PC-3 (cell line): ENCODE data around the gene AMMECR1L.

Source experiments
- EZH2phosphoT487 ChIP-seq: fragments of 300-600 bp; sonication (generic); IDR thresholded peaks from 2 replicates; pipeline ENCODE4 v1.6.1; 2018; ENCODE audit warnings: mild to moderate bottlenecking, antibody characterized with exemption, low read length, borderline replicate concordance
- TF ChIP-seq, protein P1 (sequence below): fragments of 300-600 bp; sonication (generic); conservative IDR thresholded peaks from 2 replicates; pipeline ENCODE4 v1.5.1; 2017; ENCODE audit warnings: antibody characterized with exemption, low read depth, mild to moderate bottlenecking, low read length

DNA sequence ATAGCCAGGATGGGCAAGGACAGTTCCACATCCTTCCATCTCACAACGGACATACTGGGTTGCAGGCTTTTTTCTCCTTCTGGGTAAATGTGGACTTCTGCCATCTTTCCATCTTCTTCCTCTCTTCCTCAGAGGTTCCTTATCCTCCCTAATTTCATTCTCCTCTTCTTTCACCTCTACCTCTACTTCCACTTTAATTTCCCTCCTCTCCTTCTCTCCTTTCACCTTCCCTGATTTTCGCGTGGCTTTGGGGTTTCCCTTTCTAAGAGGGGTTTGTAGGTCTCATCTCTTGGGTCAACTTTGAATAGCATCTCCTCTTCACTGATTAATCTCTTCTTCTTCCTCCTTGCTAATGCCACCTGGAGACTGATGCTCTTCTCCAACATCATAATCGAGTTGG is 44.9 kb downstream of the AMMECR1L start:
- TF ChIP-seq, protein P1, sequence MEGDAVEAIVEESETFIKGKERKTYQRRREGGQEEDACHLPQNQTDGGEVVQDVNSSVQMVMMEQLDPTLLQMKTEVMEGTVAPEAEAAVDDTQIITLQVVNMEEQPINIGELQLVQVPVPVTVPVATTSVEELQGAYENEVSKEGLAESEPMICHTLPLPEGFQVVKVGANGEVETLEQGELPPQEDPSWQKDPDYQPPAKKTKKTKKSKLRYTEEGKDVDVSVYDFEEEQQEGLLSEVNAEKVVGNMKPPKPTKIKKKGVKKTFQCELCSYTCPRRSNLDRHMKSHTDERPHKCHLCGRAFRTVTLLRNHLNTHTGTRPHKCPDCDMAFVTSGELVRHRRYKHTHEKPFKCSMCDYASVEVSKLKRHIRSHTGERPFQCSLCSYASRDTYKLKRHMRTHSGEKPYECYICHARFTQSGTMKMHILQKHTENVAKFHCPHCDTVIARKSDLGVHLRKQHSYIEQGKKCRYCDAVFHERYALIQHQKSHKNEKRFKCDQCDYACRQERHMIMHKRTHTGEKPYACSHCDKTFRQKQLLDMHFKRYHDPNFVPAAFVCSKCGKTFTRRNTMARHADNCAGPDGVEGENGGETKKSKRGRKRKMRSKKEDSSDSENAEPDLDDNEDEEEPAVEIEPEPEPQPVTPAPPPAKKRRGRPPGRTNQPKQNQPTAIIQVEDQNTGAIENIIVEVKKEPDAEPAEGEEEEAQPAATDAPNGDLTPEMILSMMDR: no peak
- TF ChIP-seq EZH2phosphoT487: no peak
